GM10248 (cell line): ENCODE results near the gene POLR3H.

Experiments used
- CTCF ChIA-PET: fragments of 300-600 bp; sonication (Branson Sonifier 250); formaldehyde crosslinking; extraction: SDS; loops from one replicate; lab custom pipeline; 2021; ENCODE audit warnings: antibody characterized with exemption; lab: Yijun Ruan, JAX
- POLR2A ChIA-PET: fragments of 350-650 bp; sonication (Branson Sonifier 250); formaldehyde crosslinking; extraction: SDS; loops from one replicate; lab custom pipeline; 2020; ENCODE audit warnings: antibody characterized with exemption; lab: Yijun Ruan, JAX
- DNase-seq: peaks from one replicate; pipeline ENCODE4 v3.0.0; 2012; ENCODE audit errors: extremely low spot score
- TF ChIP-seq, protein P1 (sequence below): IDR thresholded peaks from 2 replicates; pipeline ENCODE4 v1.5.1; 2012; ENCODE audit warnings: mild to moderate bottlenecking, low read depth; ENCODE audit errors: extremely low read depth, missing control alignments, control extremely low read depth

The POLR3H gene

DNA sequence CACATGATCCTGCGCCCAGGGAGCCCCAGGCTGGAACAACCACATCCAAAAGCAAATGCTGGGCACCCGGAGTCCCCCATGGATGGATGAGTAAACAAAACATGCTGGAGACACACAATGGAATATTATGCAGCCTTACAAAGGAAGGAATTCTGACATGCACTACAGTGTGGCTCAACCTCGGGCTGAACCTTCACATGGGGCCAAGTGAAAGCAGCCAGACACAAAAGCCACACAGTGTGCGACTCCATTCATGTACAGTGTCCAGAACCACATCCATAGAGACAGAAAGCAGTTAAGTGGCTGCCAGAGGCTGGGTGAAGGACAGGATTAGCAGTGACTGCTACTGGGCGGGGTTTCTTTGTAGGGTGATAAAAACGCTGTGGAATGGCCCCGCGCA is 10.1 kb downstream of the POLR3H start:
- no peak for DNase-seq
- CTCF ChIA-PET = interaction anchor here (1.0 to 2.2 kb wide), 3 partner anchors 10 to 131 kb away, joined by 3 to 18 read pairs (median 5); partner anchors contain the start of gene POLR3H
- TF ChIP-seq, protein P1, sequence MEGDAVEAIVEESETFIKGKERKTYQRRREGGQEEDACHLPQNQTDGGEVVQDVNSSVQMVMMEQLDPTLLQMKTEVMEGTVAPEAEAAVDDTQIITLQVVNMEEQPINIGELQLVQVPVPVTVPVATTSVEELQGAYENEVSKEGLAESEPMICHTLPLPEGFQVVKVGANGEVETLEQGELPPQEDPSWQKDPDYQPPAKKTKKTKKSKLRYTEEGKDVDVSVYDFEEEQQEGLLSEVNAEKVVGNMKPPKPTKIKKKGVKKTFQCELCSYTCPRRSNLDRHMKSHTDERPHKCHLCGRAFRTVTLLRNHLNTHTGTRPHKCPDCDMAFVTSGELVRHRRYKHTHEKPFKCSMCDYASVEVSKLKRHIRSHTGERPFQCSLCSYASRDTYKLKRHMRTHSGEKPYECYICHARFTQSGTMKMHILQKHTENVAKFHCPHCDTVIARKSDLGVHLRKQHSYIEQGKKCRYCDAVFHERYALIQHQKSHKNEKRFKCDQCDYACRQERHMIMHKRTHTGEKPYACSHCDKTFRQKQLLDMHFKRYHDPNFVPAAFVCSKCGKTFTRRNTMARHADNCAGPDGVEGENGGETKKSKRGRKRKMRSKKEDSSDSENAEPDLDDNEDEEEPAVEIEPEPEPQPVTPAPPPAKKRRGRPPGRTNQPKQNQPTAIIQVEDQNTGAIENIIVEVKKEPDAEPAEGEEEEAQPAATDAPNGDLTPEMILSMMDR = no peak
- POLR2A ChIA-PET = interaction anchor here (0.7 kb wide), 1 partner anchor 41 kb away, joined by 6 read pairs; no protein-coding TSS in a partner anchor

DNA sequence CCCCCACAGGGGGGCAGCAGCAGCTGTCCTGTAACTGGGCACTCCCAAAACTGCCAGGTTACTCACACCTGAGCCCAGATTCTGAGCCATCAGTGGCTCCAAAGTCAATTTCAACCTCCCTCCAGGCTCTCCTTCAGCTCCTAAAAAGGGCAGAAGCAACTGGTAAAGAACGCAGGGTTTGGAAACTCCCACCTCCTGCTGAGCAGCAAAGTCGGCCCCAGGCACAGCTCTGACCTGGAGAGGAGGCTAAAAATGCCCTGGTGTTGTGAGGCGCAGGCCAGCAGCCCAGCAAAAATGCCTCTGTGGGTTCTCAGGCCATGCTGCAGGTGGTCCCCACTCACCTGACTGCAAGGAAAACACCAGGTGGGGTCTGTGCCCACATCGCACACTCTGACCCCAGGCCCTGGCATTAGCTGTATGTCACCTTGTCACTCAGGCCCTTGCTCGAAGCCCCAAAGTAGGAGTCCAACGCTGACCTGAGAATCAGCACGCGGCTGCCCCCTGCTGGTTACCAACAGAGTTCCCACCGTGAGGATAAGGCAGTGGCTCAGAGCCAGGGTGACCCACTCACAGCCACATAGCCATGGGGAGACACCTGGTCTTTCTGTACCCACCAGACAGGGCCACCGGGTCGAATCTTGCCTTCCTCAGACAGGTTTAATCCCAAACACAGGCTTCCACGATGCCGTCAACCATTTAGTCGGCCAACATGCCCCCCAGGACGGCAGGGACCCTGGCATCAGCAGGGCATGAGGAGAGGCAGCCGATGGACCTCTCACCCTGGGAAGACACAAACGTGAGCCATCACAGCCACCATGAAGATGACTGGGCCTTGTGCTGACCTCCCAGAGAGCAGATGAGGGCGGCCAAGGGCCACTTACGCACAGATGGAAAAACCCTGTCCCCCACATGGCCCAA is 11.1 kb downstream of the POLR3H start:
- TF ChIP-seq, protein P1 = peak; percentile 83
- ChIA-PET POLR2A (no interaction called here), CTCF (interaction anchor here (0.6 to 9.7 kb wide), 16 partner anchors 9 to 299 kb away, joined by 3 to 190 read pairs (median 4); partner anchors contain the start of genes PMM1 and POLR3H)
- peak; percentile 81 for DNase-seq

DNA sequence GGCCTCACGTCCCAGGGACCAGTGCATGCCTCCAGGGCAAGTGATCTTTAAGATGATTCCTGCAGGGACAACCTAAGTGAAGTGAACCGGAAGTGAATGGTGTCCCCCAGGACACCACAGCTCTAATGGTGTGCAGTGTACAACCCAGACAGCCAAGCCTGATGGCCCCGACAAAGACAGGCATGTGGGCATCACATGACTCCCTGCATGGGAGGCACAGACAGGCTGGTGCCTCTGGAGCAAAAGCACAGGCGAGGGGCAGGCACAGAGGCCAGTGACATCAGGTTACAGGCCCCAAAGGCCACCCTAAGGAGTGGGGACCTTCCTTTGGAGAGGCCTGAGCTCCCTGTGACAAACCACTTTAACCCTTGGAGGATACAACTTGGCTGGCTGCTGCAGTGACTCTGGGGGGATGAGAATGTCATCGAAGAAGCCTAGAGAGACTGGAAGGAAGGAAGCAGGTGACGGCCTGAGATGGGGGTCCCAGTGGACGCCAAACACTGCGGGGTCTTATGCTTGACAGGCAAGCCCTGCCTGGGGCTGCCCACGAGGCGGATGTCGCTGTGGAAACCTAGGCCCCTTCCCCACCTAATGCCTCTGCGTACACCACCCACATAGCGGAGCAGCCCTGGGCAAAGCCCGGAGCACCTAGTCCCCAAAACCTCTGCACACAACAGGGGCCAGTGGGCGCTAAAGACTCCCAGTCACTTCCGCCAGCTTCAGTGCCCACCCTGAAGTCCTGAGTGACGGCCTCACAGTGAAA is 12.4 kb downstream of the POLR3H start:
- TF ChIP-seq, protein P1 = no peak
- ChIA-PET POLR2A (no interaction called here), CTCF (interaction anchor here (1.2 to 9.7 kb wide), 8 partner anchors 10 to 137 kb away, joined by 3 to 190 read pairs (median 10); partner anchors contain the start of gene POLR3H)
- DNase-seq = no peak

GRCh38 chr22:41530890-41531714 is 13.2 kb downstream of the POLR3H start:
- CTCF ChIA-PET = interaction anchor here (1.4 to 9.7 kb wide), 5 partner anchors 11 to 130 kb away, joined by 5 to 190 read pairs (median 12); partner anchors contain the start of gene POLR3H
- POLR2A ChIA-PET = interaction anchor here (0.8 kb wide), 1 partner anchor 13 kb away, joined by 3 read pairs; no protein-coding TSS in a partner anchor
- TF ChIP-seq, protein P1 = no peak
- DNase-seq = no peak

- ChIA-PET CTCF (interaction anchor here (2.9 to 9.7 kb wide), 4 partner anchors 9 to 127 kb away, joined by 13 to 190 read pairs (median 24); no protein-coding TSS in a partner anchor), POLR2A (no interaction called here)
- TF ChIP-seq, protein P1 = no peak
- no peak for DNase-seq
Observed at GRCh38 chr22:41528938-41529561, 15.2 kb downstream of the POLR3H start.
